IMR-90 (cell line): ENCODE results near the gene CHRNG. TPM values are rescaled to one million over a fixed set of nuclear protein-coding genes. Genes with fewer than 3 reads are reported as not detected.

Experiments used
- ATAC-seq: fragments of 200-7000 bp; cut with Tn5 transposase; 2 replicates; pipeline ENCODE4 v1.9.1; 2020; ENCODE audit warnings: low read depth, mild to moderate bottlenecking, moderate library complexity
- BruUV-seq: library from RNA; stranded (reverse); fragments of 400-500 nt; replicated peaks from 2 replicates; lab custom pipeline; 2021; lab: Mats Ljungman, UMichigan
- CTCF ChIA-PET: fragments of 300-600 bp; formaldehyde crosslinking; extraction: SDS; loops from one replicate; lab custom pipeline; 2021; ENCODE audit warnings: antibody characterized with exemption; lab: Yijun Ruan, JAX
- POLR2A ChIA-PET: fragments of 300-600 bp; sonication (Branson Sonifier 250); formaldehyde crosslinking; loops from one replicate; lab custom pipeline; 2022; ENCODE audit warnings: antibody characterized with exemption; ENCODE audit not compliant: unreplicated experiment; lab: Charles Lee
- DNase-seq: peaks from one replicate; pipeline ENCODE4 v3.0.0; 2013
- H2AFZ ChIP-seq: replicated peaks from 2 replicates; pipeline ENCODE3; 2013; ENCODE audit warnings: low read length, mild to moderate bottlenecking; ENCODE audit not compliant: poor library complexity
- H2AK5ac ChIP-seq: 2 replicates; pipeline ENCODE4 v1.6.1; 2013; ENCODE audit warnings: low read depth, low read length, inconsistent platforms
- H2AK9ac ChIP-seq: replicated peaks from 2 replicates; pipeline ENCODE3; 2013; ENCODE audit warnings: mild to moderate bottlenecking, low read depth, low read length, moderate library complexity; ENCODE audit not compliant: poor library complexity
- H2BK120ac ChIP-seq: 2 replicates; pipeline ENCODE4 v1.6.1; 2013; ENCODE audit warnings: low read depth, low read length, inconsistent platforms
- H2BK15ac ChIP-seq: 3 replicates; pipeline ENCODE4 v1.6.1; 2013; ENCODE audit warnings: low read depth, low read length, inconsistent platforms
- H2BK20ac ChIP-seq: 2 replicates; pipeline ENCODE4 v1.6.1; 2013; ENCODE audit warnings: low read depth, mild to moderate bottlenecking, inconsistent platforms, low read length, moderate library complexity
- H2BK5ac ChIP-seq: 2 replicates; pipeline ENCODE4 v1.6.1; 2013; ENCODE audit warnings: mild to moderate bottlenecking, low read depth, low read length, inconsistent platforms; ENCODE audit not compliant: poor library complexity, severe bottlenecking
- H3K14ac ChIP-seq: replicated peaks from 2 replicates; pipeline ENCODE4 v1.6.1; 2013; ENCODE audit warnings: low read depth, low read length, inconsistent platforms
- H3K18ac ChIP-seq: 2 replicates; pipeline ENCODE4 v1.6.1; 2013; ENCODE audit warnings: low read depth, low read length, control low read depth
- H3K23ac ChIP-seq: 2 replicates; pipeline ENCODE4 v1.6.1; 2013; ENCODE audit warnings: low read depth, low read length, inconsistent platforms
- H3K27ac ChIP-seq: 2 replicates; pipeline ENCODE4 v1.5.1; 2013; ENCODE audit warnings: mild to moderate bottlenecking, control low read depth, low read length; ENCODE audit not compliant: insufficient read depth
- H3K27me3 ChIP-seq: 2 replicates; pipeline ENCODE4 v1.6.1; 2013; ENCODE audit warnings: low read length; ENCODE audit not compliant: control insufficient read depth, insufficient read depth
- H3K36me3 ChIP-seq: 2 replicates; pipeline ENCODE4 v1.6.1; 2013; ENCODE audit warnings: low read length, mixed read lengths; ENCODE audit not compliant: control insufficient read depth, insufficient read depth
- H3K4ac ChIP-seq: 2 replicates; pipeline ENCODE4 v1.6.1; 2013; ENCODE audit warnings: low read depth, low read length, inconsistent platforms
- H3K4me1 ChIP-seq: 2 replicates; pipeline ENCODE4 v1.6.1; 2013; ENCODE audit warnings: low read length, mixed read lengths; ENCODE audit not compliant: control insufficient read depth, insufficient read depth
- H3K4me2 ChIP-seq: 2 replicates; pipeline ENCODE4 v1.6.1; 2013; ENCODE audit warnings: low read depth, mild to moderate bottlenecking, control low read depth, low read length, moderate library complexity
- H3K4me3 ChIP-seq: 2 replicates; pipeline ENCODE4 v1.5.1; 2013; ENCODE audit warnings: low read depth, mild to moderate bottlenecking, control low read depth, low read length, moderate library complexity; ENCODE audit not compliant: insufficient read depth
- H3K56ac ChIP-seq: 2 replicates; pipeline ENCODE4 v1.6.1; 2013; ENCODE audit warnings: low read length, inconsistent platforms; ENCODE audit not compliant: insufficient read depth; ENCODE audit errors: extremely low read depth
- H3K79me1 ChIP-seq, 2 experiments: 2 replicates each; pipeline ENCODE4 v1.6.1; 2013; ENCODE audit warnings: low read length in 2 of 2, inconsistent platforms in 1 of 2, low read depth in 1 of 2
- H3K9ac ChIP-seq: 2 replicates; pipeline ENCODE4 v1.6.1; 2013; ENCODE audit warnings: low read depth, low read length, control low read depth
- H3K9me1 ChIP-seq: 2 replicates; pipeline ENCODE4 v1.6.1; 2013; ENCODE audit warnings: low read length, inconsistent platforms; ENCODE audit not compliant: insufficient read depth
- H3K9me3 ChIP-seq: 2 replicates; pipeline ENCODE4 v1.6.1; 2013; ENCODE audit warnings: low read length; ENCODE audit not compliant: control insufficient read depth, insufficient read depth
- H4K20me1 ChIP-seq: 2 replicates; pipeline ENCODE4 v1.6.1; 2013; ENCODE audit warnings: low read length, inconsistent platforms; ENCODE audit not compliant: insufficient read depth
- H4K5ac ChIP-seq: 2 replicates; pipeline ENCODE4 v1.6.1; 2013; ENCODE audit warnings: mild to moderate bottlenecking, low read depth, low read length, control low read depth
- H4K8ac ChIP-seq, 2 experiments: 2 replicates each; pipeline ENCODE4 v1.6.1; 2013; ENCODE audit warnings: low read depth in 2 of 2, low read length in 2 of 2, control low read depth in 1 of 2, inconsistent platforms in 1 of 2
- H4K91ac ChIP-seq: 2 replicates; pipeline ENCODE4 v1.6.1; 2013; ENCODE audit warnings: low read depth, low read length, inconsistent platforms; ENCODE audit not compliant: insufficient read depth
- CEBPB ChIP-seq: IDR thresholded peaks from 2 replicates; pipeline ENCODE4 v1.6.1; 2012; ENCODE audit warnings: low read depth, low read length, improper control_type of control experiment
- FOS ChIP-seq: fragments of 150-350 bp; IDR thresholded peaks from 2 replicates; pipeline ENCODE4 v1.6.1; 2016; ENCODE audit warnings: low read depth, low read length
- MAFK ChIP-seq: IDR thresholded peaks from 2 replicates; pipeline ENCODE4 v1.6.1; 2012; ENCODE audit warnings: low read depth, low read length, improper control_type of control experiment
- MXI1 ChIP-seq: IDR thresholded peaks from 2 replicates; pipeline ENCODE4 v1.6.1; 2012; ENCODE audit warnings: low read depth, mild to moderate bottlenecking, low read length, moderate library complexity, borderline replicate concordance
- RCOR1 ChIP-seq: IDR thresholded peaks from 2 replicates; pipeline ENCODE4 v1.6.1; 2012; ENCODE audit warnings: mild to moderate bottlenecking, low read length, improper control_type of control experiment; ENCODE audit not compliant: insufficient replicate concordance
- RFX5 ChIP-seq: IDR thresholded peaks from 2 replicates; pipeline ENCODE4 v1.8.0; 2012; ENCODE audit warnings: low read depth, mild to moderate bottlenecking, low read length, moderate library complexity
- WGBS, 2 experiments: methylation state at CpG; one replicate each; pipeline versions ENCODE4 v1.1.5 to v1.1.7; 2013; ENCODE audit warnings: missing lambda C conversion rate in 2 of 2; ENCODE audit not compliant: insufficient read length in 1 of 2; ENCODE audit errors: extremely low coverage in 2 of 2; 5-methylcytosine and 5-hydroxymethylcytosine counted together
- dilution Hi-C: fragments of 300-500 bp; cut with HindIII; formaldehyde crosslinking; loops from one replicate; pipeline ENCODE4 v1.14.3; 2018; ENCODE audit warnings: low sequenced_read_pairs; ENCODE audit not compliant: unreplicated experiment
- in situ Hi-C: fragments of 300-500 bp; cut with MboI; formaldehyde crosslinking; loops from 3 replicates; pipeline ENCODE4 v1.14.3; 2019; ENCODE audit warnings: low sequenced_read_pairs, inconsistent platforms, mixed read lengths
- intact Hi-C: fragments of 100-400 bp; cut with micrococcal nuclease; formaldehyde crosslinking; loops from 2 replicates; pipeline ENCODE4 v1.10.0; 2022
- polyA plus RNA-seq, 3 experiments: library from polyadenylated mRNA; depleted of rRNA; stranded (reverse); fragments of >200 nt; gene quantifications; 2 replicates each; pipeline ENCODE4 v1.2.3, GENCODE V29; 2012; ENCODE audit warnings: low replicate concordance in 1 of 3
- total RNA-seq: library from RNA; depleted of rRNA; stranded (reverse); fragments of >200 nt; gene quantifications from 2 replicates; pipeline ENCODE4 v1.2.3, GENCODE V29; 2012

Gene CHRNG
- total and polyA plus RNA-seq, 2 of the 4 experiments (the other 2 are of a cell fraction) = not detected

- Histone ChIP-seq H3K4me1 (no peaks in the 10 kb centered on the region), H3K27ac (no peak overlapping the region), H4K8ac (no peak overlapping the region), H3K9me3 (no peaks in the 10 kb centered on the region), H4K91ac (no peak overlapping the region), H3K9me1 (peaks cover 7% of the 10 kb centered on the region; the same call in 1 of the 2 replicates), H3K79me1 (peaks cover 9 to 24% of the 10 kb centered on the region in 2 experiments), H4K20me1 (no peaks in the 10 kb centered on the region; the same call in 1 of the 2 replicates), H4K5ac (no peak overlapping the region), H2BK120ac (no peak overlapping the region), H3K4ac (no peak overlapping the region), H3K18ac (no peak overlapping the region), H3K56ac (no peak overlapping the region), H2AK9ac (no peak overlapping the region), H3K4me3 (no peak overlapping the region), H3K23ac (no peak overlapping the region), H3K14ac (no peak overlapping the region), H3K9ac (no peak overlapping the region), H2AK5ac (no peak overlapping the region), H2BK15ac (no peak overlapping the region), H3K27me3 (no peaks in the 10 kb centered on the region), H3K4me2 (no peak overlapping the region), H2AFZ (no peak overlapping the region), H2BK5ac (no peak overlapping the region), H2BK20ac (no peak overlapping the region), H3K36me3 (peaks cover 4% of the 10 kb centered on the region; the same call in 1 of the 2 replicates)
- ChIA-PET CTCF (no interaction called here), POLR2A (no interaction called here)
- 100% methylated on average over 3 of the region's 17 CpGs; no CpG with 5 or more reads in 1 of the 2 experiments for WGBS, 2 experiments
- dilution Hi-C loops (no loop called here), intact Hi-C loops (no loop called here), in situ Hi-C loops (no loop called here)
- ATAC-seq (no peak), DNase-seq (no peak)
- no TSS peak for BruUV-seq
- no peak for TF ChIP-seq FOS
- no peak for TF ChIP-seq CEBPB
- TF ChIP-seq RCOR1 = no peak
- no peak for TF ChIP-seq MXI1
- TF ChIP-seq RFX5 = no peak
- no peak for TF ChIP-seq MAFK
These were observed 6.3 kb downstream of the CHRNG start for GRCh38 chr2:232545511-232546375.
